SH-SY5Y (cell line): ENCODE measurements around the gene NOTUM.

Experiments used
- GATA2 ChIP-seq: IDR thresholded peaks from 2 replicates; pipeline ENCODE4 v1.6.1; 2011; ENCODE audit warnings: mild to moderate bottlenecking, low read depth, low read length
- GATA3 ChIP-seq: IDR thresholded peaks from 2 replicates; pipeline ENCODE4 v1.6.1; 2011; ENCODE audit warnings: low read depth, mild to moderate bottlenecking, low read length, moderate library complexity

NOTUM gene

GRCh38 chr17:82000803-82001570 is 40.0 kb upstream of the NOTUM start:
- TF ChIP-seq GATA2 (no peak), GATA3 (no peak)

- TF ChIP-seq GATA3 (no peak), GATA2 (no peak)
Measured at GRCh38 chr17:81999976-82000802, 39.2 kb upstream of the NOTUM start.

GRCh38 chr17:81999587-81999975 is 38.6 kb upstream of the NOTUM start:
- TF ChIP-seq GATA2, result no peak
- no peak for TF ChIP-seq GATA3

GRCh38 chr17:81998691-81999438 is 37.9 kb upstream of the NOTUM start:
- no peak for TF ChIP-seq GATA3
- no peak for TF ChIP-seq GATA2

- no peak for TF ChIP-seq GATA3
- TF ChIP-seq GATA2, result no peak
Measured at GRCh38 chr17:81998212-81998611, 37.2 kb upstream of the NOTUM start.

- TF ChIP-seq GATA2, result no peak
- no peak for TF ChIP-seq GATA3
Measured at GRCh38 chr17:81996757-81997441, 35.9 kb upstream of the NOTUM start.

- TF ChIP-seq GATA3 (no peak), GATA2 (no peak)
Measured at GRCh38 chr17:81996232-81996756, 35.3 kb upstream of the NOTUM start.

- TF ChIP-seq GATA2, result no peak
Measured at GRCh38 chr17:81995463-81996231, 34.7 kb upstream of the NOTUM start.

- TF ChIP-seq GATA2 (no peak), GATA3 (no peak)
Measured at GRCh38 chr17:81994593-81995462, 33.8 kb upstream of the NOTUM start.

GRCh38 chr17:81993729-81994592 is 33.0 kb upstream of the NOTUM start:
- TF ChIP-seq GATA2 (no peak), GATA3 (no peak)

- TF ChIP-seq GATA2 (no peak), GATA3 (no peak)
Measured at GRCh38 chr17:81992306-81993102, 31.5 kb upstream of the NOTUM start.
